NB4 (cell line): ENCODE data around the gene NMT1.

Source experiments
- CTCF ChIP-seq: IDR thresholded peaks from one replicate; pipeline ENCODE4 v1.5.1; 2012; ENCODE audit warnings: low read depth, low read length
- MYC ChIP-seq: IDR thresholded peaks from 2 replicates; pipeline ENCODE4 v1.6.1; 2011; ENCODE audit warnings: low read depth, low read length
- POLR2A ChIP-seq: IDR thresholded peaks from 2 replicates; pipeline ENCODE4 v1.6.1; 2011; ENCODE audit warnings: mild to moderate bottlenecking; ENCODE audit not compliant: insufficient read length; ENCODE audit errors: extremely low read depth

DNA sequence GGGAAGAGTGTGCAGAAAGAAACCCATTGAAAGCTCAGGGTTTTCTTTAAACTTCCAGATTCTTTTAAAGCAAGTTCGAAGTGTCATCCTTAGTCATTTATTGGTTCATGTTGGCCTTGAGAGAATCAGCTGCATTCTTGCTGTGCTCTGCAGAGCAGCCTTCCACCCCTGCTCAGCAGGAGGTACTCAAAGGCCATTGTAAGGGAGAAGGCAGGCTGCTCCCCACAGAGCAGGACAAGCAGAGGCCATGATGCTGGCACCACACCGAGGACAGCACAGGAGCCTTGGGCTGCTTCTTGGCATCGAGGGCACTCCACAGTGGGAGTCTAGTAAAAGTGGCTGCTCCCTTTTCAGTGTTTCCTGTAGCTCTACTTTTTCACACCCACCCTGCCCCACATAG lies 29.6 kb downstream of the NMT1 start:
- TF ChIP-seq CTCF: no peak
- TF ChIP-seq MYC: no peak
- TF ChIP-seq POLR2A: no peak
